NCI-H146 treated with DMSO at 0.1 percent for 48 hours (cell line): ENCODE measurements around the gene OR5D18.
"Not testable (repeated sequence)": the region's sequence is repeated elsewhere in the genome, so short reads cannot be mapped to it uniquely, and the experiment has no call there.

Experiments
- DNase-seq: peaks from one replicate; lab custom pipeline; 2025; ENCODE audit not compliant: unreplicated experiment; lab: John Stamatoyannopoulos, UW

OR5D18 gene

DNA sequence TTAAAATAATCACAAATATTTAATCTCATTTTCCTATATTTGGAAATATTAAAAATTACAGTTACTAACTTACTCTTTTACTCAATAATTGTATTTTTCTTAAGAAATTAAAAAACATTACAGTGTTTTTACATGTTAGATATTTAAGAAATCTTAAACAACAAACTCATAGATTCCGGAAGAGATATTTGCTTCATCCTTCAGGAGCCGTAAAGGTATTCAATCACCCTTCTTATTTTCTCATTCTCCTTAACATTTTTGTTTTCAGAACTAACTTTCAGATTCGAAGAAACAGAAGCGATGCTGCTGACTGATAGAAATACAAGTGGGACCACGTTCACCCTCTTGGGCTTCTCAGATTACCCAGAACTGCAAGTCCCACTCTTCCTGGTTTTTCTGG, at the start of gene OR5D18:
Gene OR5D18 (plus strand): TSS at position 301 of the 400 bp plus-strand sequence. CDS start 0 bp downstream, at position 301.
- no peak for DNase-seq

DNA sequence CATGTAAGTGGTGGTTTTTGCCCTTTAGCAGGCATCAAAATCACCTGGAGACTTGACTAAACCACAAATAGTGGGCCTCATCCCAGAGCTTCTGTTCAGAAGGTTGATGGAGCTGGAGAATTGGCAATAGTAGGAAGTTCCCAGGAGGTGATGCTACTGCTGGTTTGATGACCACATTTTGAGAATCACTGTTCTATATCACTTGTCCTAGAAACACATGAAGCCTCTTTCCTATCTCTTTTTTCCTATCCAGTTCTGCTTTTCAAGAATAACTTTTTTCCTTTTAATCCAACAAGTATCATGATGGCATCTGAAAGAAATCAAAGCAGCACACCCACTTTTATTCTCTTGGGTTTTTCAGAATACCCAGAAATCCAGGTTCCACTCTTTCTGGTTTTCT, 46.3 kb upstream of the OR5D18 start, which contains the start of gene OR5D13:
Gene OR5D13 (plus strand): TSS at position 301 of the 400 bp plus-strand sequence. CDS start 0 bp downstream, at position 301.
- no peak for DNase-seq

DNA sequence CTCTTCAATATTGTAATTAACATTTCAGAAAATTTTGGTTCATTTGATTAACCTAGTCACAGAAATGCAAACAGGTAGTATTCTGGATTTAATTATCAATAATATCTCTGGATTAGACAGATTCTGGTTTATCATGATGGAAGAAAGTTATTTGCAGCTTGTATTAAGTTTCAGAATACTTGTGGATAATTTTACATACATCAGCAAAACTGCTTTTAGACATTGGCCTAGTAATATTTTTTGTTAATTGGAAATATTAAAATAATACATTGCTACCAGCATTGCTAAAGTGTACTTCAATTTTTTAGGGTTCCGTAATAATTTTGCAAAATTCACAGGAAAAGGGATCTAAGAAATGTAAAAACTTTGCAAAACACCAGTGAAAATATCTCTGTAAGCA, 27.8 kb upstream of the OR5D18 start:
- no peak for DNase-seq

DNA sequence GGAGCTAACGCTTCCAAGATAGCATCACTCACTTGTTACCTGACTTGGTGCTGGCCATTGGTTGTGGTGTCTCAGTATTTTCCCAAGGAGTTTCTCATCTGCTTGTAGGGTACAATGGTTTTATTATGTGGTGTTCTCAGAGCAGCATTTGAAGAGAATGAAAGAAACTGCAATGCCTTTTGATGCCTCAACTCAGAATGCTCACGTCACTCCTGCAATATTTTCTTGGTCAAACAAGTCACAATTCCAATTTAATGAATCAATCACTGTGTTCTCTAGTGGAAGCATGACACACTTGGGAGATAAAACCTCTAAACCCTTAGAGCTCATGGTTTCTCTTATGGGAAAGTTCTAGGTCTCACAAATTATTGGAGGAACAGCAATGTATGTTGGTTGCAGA, 26.1 kb upstream of the OR5D18 start:
- DNase-seq = no peak

DNA sequence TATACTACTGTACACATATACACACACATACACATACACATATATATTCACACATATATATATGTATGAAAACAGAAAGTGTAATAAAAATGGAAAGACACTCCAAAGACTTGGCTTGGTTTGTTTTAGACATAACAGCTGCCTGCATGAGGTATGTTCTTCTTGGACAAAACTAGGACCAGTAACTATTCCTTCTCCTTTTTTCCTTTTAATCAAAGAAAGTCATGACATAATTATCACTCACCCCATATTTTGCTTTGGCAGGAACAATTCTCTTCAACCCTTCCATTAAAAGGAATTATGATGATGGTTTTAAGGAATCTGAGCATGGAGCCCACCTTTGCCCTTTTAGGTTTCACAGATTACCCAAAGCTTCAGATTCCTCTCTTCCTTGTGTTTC, 24.2 kb upstream of the OR5D18 start, which contains the start of gene OR5D14:
Gene OR5D14 (plus strand): TSS at position 301 of the 400 bp plus-strand sequence. CDS start 0 bp downstream, at position 301.
- no peak for DNase-seq

DNA sequence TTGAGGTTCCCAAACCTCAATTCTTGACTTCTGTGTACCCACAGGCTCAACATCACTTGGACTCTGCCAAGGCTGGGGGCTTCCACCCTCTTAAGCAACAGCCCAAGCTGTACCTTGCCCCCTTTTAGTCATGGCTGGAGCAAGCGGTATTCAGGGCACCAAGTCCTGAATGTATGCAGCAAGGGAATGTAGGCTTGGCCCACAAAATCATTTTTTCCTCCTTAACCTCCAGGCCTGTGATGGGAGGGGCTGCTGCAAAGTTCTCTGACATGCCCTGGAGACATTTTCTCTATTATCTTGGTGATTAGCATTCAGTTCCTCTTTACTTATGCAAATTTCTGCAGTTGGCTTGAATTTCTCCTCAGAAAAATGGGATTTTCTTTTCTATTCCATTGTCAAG, 13.2 kb upstream of the OR5D18 start:
- DNase-seq = no peak

DNA sequence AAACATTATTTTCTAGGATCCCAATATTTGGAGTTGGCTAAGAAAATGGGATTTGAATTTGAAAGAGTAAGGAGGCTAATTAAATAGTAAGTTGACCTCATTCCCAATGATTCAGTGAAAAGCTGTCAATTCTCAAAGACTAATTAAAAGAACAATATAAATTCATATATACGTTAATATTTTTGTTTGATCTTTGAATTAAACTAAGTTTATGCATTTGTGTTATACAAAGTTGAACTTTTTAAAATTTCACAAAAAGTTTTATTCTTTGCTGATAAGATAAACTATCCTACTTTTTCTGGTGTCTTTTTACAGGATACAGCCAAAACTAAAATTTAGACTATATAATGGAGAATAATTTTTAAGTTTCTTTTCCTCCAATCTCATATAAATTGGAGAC, 8.4 kb upstream of the OR5D18 start, which contains the start of gene OR5L1:
Gene OR5L1 (plus strand): TSS at position 301 of the 400 bp plus-strand sequence. CDS start 100 bp downstream, outside the sequence.
- DNase-seq = no peak

DNA sequence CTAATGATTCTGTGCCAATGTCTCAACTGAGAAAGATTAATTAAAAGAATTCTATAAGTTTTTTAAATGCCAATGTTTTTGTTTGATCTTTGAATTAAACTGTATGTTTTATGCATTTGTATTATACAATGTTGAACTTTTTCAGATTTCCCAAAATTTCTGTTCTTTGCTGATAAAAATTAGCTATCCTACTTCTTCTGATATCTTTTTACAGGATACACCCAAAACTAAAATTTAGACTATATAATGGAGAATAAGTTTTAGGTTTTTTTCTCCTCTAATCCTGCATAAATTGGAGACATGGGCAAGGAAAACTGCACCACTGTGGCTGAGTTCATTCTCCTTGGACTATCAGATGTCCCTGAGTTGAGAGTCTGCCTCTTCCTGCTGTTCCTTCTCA, 7.5 kb downstream of the OR5D18 start, which contains the start of gene OR5L2:
Gene OR5L2 (plus strand): TSS at position 301 of the 400 bp plus-strand sequence. CDS start 0 bp downstream, at position 301.
- no peak for DNase-seq

DNA sequence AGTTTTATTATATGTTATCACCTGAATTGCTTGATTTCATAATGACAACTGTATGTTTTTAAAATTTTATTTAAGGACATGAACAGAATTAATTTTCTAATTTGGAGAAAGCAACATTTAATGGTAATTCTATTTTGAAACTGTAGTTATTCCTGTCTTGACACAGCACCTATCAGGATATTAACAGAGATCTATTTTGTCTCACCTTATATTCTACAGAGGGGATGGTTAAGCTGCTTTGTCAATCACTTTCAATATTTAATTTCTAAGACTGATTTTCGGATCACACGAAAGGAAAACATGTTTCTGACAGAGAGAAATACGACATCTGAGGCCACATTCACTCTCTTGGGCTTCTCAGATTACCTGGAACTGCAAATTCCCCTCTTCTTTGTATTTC, 19.0 kb downstream of the OR5D18 start, which contains the start of gene OR5D16:
Gene OR5D16 (plus strand): TSS at position 301 of the 400 bp plus-strand sequence. CDS start 0 bp downstream, at position 301.
- DNase-seq = no peak

DNA sequence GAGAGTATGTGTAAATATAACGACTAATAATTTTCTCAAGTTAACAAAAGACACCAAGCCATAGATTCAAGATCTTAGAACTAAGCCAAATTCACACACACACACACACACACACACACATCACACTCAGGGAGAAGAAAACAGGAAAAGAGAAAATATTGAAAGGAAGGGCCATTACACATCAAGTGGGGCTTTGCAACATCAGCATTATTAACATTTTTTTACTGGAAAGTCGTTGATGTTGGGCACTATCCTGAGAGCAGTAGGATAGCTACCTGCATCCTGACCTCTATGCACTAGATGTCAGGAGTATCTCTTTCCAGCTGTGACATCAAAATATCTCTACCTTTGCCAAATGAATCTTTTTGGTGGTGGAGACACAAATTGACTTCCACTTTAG, 28.0 kb downstream of the OR5D18 start:
- no peak for DNase-seq

DNA sequence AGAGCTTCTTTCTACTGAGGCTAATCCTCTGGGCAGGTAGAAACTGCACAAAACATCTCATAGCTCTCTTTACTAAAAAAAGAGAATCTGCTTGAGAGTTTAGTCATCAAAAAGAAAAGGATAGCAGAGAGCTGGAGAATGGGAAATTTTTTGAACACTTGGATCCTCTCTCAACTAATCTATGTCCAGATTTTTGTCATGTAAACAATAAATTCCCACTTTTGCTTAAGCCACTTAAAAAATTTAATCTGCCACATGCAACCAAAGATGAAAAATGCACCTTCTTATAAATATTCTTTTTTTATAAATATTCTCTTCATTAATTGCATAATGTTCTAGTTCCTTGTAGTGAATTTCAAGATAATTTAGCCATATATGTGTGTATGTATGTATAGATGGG, 29.6 kb downstream of the OR5D18 start:
- DNase-seq = no peak

DNA sequence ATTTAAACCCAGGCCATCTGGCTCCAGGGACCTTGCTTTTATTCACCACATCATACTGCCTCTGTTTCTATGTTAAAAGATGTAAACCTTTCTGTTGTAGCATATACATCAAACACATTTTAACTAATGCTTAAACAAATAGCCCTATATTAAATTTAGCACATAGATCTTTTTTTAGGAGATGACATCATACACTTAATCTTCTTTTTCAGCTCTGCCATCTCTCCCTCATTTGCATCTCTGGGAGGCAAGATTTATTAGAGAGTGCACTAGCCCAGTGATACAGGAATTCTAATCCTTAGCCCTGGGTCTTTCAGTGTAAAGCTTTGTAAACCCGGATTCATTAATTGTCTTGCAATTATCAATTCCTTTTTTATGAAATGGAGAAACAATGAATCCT, 32.7 kb downstream of the OR5D18 start:
- DNase-seq = no peak

DNA sequence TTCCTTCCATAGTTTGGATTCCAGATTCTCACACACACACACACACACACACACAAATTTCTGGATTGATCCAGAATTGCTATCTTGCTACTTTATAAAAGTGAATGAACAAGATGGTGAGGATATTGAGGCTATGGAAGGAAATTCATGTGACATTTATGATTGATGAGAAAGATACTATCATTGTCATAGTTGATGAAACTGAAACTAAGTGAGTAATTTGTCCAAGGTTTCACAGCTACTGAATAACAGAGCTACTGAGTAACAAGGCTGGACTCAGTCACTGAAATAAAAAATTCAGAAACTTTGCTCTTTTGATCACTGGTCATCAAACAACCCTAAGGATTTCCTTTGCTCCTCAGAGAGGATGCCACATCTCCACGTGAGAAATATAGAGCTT, 35.3 kb downstream of the OR5D18 start:
- no peak for DNase-seq

DNA sequence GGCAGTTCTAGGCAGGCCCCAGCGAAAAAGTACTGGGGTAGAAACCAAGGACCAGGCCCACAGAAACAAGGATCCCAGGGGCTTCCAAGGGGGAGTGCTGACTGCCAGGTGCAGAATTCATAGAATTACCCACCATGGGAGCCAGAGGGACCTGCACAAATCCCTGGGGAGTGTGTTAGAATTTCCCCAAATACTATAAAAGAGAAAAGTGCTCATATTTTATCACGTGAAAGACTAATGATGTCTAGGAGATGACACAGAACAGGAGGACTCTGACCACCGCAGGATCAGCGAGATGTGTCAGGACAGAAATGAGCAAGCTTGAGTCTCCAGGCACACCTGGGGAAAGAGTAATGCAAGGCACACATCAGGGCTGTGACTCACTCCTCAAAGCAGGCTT, 47.9 kb downstream of the OR5D18 start:
- not testable (repeated sequence) for DNase-seq
